Stimulated activated memory B cell treated with anti-CD40 and anti-IgM and Interleukin-4, amounts not matched to agents 10 μg/mL and 1 μg/mL and 100 μg/mL, for 72 hours (primary cell): ENCODE results near the gene MTOR.
"Not testable (repeated sequence)": the region's sequence is repeated elsewhere in the genome, so short reads cannot be mapped to it uniquely, and the experiment has no call there.

Source experiments
- ATAC-seq: fragments of 150-1000 bp; cut with Tn5 transposase; 2 replicates; pipeline ENCODE4 v1.10.0; 2021
- H3K27ac Mint-ChIP-seq: one replicate; pipeline ENCODE4 v1.8.0; 2022; ENCODE audit warnings: mild to moderate bottlenecking, mixed read lengths
- H3K27me3 Mint-ChIP-seq: one replicate; pipeline ENCODE4 v1.8.0; 2022; ENCODE audit warnings: mixed read lengths
- H3K36me3 Mint-ChIP-seq: one replicate; pipeline ENCODE4 v1.8.0; 2022; ENCODE audit warnings: mixed read lengths
- H3K4me1 Mint-ChIP-seq: one replicate; pipeline ENCODE4 v1.8.0; 2022; ENCODE audit warnings: mixed read lengths
- H3K4me3 Mint-ChIP-seq: one replicate; pipeline ENCODE4 v1.8.0; 2022; ENCODE audit warnings: mild to moderate bottlenecking, moderate library complexity, mixed read lengths
- H3K9me3 Mint-ChIP-seq: one replicate; pipeline ENCODE4 v1.8.0; 2022; ENCODE audit warnings: mixed read lengths

The MTOR gene

GRCh38 chr1:11187494-11187893, 74.9 kb downstream of the MTOR start:
- H3K9me3 Mint-ChIP-seq: no peaks in the 10 kb centered on the region
- peaks cover 29% of the 10 kb centered on the region for H3K36me3 Mint-ChIP-seq
- no peaks in the 10 kb centered on the region for H3K4me1 Mint-ChIP-seq
- H3K27ac Mint-ChIP-seq: no peak overlapping the region
- no peaks in the 10 kb centered on the region for H3K27me3 Mint-ChIP-seq
- no peak overlapping the region for H3K4me3 Mint-ChIP-seq
- no peak for ATAC-seq

DNA sequence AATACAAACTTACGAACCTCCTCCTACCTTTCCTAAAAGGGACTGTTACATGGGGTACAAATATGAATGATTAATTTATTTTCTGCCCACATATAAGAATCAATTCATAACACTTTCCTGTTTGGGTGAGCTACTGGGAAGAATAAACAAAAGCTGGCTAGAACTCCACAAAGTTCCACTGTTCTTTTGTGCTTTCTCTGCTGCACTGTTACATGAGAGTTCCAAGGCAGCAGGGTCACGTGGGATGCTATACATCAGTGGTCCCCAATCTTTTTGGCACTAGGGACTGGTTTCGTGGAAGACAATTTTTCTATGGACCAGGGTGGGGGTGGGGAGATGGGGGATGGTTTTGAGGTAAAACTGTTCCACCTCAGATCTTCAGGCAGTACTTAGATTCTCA, 75.4 kb downstream of the MTOR start:
- Mint-ChIP-seq H3K9me3 (no peaks in the 10 kb centered on the region), H3K36me3 (peaks cover 24% of the 10 kb centered on the region), H3K4me1 (no peaks in the 10 kb centered on the region), H3K27ac (no peak overlapping the region), H3K4me3 (no peak overlapping the region), H3K27me3 (no peaks in the 10 kb centered on the region)
- ATAC-seq: no peak

DNA sequence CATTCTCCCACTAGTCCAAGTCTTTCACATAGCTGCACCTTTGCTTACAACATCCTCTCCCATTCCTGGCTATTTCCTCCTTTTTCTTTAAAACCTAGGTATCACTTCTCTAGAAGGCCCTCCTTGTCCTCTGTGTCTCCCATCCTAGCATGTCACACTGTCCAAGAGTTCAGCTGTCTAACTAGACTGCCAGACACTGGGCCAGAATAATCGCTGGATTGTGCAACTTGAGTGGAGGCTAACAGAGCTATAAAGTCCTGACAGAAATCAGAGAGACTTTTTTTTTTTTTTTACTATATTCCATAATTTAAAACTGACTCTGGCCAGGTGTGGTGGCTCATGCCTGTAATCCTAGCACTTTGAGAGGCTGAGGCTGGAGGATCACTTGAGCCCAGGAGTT, 77.4 kb downstream of the MTOR start:
- Mint-ChIP-seq H3K27me3 (no peaks in the 10 kb centered on the region), H3K4me3 (no peak overlapping the region), H3K36me3 (peaks cover 21% of the 10 kb centered on the region), H3K9me3 (no peaks in the 10 kb centered on the region), H3K27ac (no peak overlapping the region), H3K4me1 (no peaks in the 10 kb centered on the region)
- no peak for ATAC-seq

DNA sequence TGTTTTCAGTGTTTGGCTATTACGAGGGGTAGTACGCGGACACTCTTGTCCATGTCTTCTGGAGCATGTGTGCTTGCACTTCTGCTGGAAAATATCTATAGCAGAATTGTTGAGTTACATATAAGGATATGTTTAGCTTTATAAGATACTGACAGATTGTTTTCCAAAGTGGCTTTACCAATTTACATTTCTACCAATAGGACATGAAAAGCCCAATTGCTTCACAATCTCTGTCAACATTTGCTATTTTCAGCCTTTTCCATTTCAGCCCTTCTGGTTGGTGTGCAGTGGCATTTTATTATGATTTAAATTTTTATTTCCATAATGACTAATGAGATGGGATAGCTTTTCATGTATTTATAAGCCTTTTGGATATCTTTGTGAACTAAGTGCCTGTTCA, 79.5 kb downstream of the MTOR start:
- no peak overlapping the region for H3K4me3 Mint-ChIP-seq
- ATAC-seq: no peak
- no peak overlapping the region for H3K27ac Mint-ChIP-seq
- no peaks in the 10 kb centered on the region for H3K27me3 Mint-ChIP-seq
- no peaks in the 10 kb centered on the region for H3K9me3 Mint-ChIP-seq
- peaks cover 34% of the 10 kb centered on the region for H3K36me3 Mint-ChIP-seq
- H3K4me1 Mint-ChIP-seq: no peaks in the 10 kb centered on the region

DNA sequence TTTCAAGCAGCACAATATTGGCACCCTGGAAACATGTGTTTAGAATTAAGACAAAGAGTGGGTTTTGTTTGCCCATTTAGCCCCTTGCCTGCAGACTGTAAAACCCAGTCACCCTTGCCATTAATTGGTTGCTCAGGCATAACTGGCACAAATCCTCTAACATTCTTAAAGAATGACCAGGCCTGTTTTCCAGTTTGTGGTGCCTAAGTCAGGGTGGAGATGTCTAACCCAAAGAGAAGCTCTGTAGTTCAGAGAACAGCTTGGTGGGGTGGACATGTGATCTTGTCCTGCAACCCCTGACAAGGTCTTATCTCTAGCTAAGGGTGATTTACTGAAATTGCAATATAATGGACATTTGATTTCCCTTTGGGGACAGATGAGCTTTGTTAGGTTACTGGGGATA, 82.0 kb downstream of the MTOR start:
- no peaks in the 10 kb centered on the region for H3K27me3 Mint-ChIP-seq
- no peaks in the 10 kb centered on the region for H3K4me1 Mint-ChIP-seq
- H3K9me3 Mint-ChIP-seq: no peaks in the 10 kb centered on the region
- no peak overlapping the region for H3K4me3 Mint-ChIP-seq
- peaks cover 50% of the 10 kb centered on the region for H3K36me3 Mint-ChIP-seq
- H3K27ac Mint-ChIP-seq: no peak overlapping the region
- ATAC-seq: no peak

GRCh38 chr1:11179749-11180148, 82.6 kb downstream of the MTOR start:
- not testable (repeated sequence) for H3K4me1 Mint-ChIP-seq

GRCh38 chr1:11179125-11179524, 83.2 kb downstream of the MTOR start:
- ATAC-seq: no peak
- no peaks in the 10 kb centered on the region for H3K4me1 Mint-ChIP-seq
- H3K9me3 Mint-ChIP-seq: no peaks in the 10 kb centered on the region
- no peaks in the 10 kb centered on the region for H3K27me3 Mint-ChIP-seq
- H3K27ac Mint-ChIP-seq: no peak overlapping the region
- H3K36me3 Mint-ChIP-seq: peaks cover 46% of the 10 kb centered on the region
- no peak overlapping the region for H3K4me3 Mint-ChIP-seq

More at GRCh38 chr1:11179749-11180148, 82.6 kb downstream of the MTOR start:
- not testable (repeated sequence) for H3K27me3 Mint-ChIP-seq, H3K9me3 Mint-ChIP-seq, ATAC-seq, H3K4me3 Mint-ChIP-seq, H3K27ac Mint-ChIP-seq
- H3K36me3 Mint-ChIP-seq: peaks cover 45% of the 10 kb centered on the region

- H3K4me1 Mint-ChIP-seq: no peaks in the 10 kb centered on the region
- H3K27ac Mint-ChIP-seq: no peak overlapping the region
- ATAC-seq: no peak
- no peaks in the 10 kb centered on the region for H3K27me3 Mint-ChIP-seq
- H3K9me3 Mint-ChIP-seq: no peaks in the 10 kb centered on the region
- no peak overlapping the region for H3K4me3 Mint-ChIP-seq
- H3K36me3 Mint-ChIP-seq: peaks cover 52% of the 10 kb centered on the region
These were observed 84.0 kb downstream of the MTOR start for GRCh38 chr1:11178021-11179015.

- H3K4me1 Mint-ChIP-seq: no peaks in the 10 kb centered on the region
- H3K9me3 Mint-ChIP-seq: no peaks in the 10 kb centered on the region
- peaks cover 58% of the 10 kb centered on the region for H3K36me3 Mint-ChIP-seq
- no peak for ATAC-seq
- no peak overlapping the region for H3K27ac Mint-ChIP-seq
- H3K27me3 Mint-ChIP-seq: no peaks in the 10 kb centered on the region
- no peak overlapping the region for H3K4me3 Mint-ChIP-seq
These were observed 86.2 kb downstream of the MTOR start for GRCh38 chr1:11176081-11176706.

GRCh38 chr1:11175461-11175860, 86.9 kb downstream of the MTOR start:
- no peak overlapping the region for H3K27ac Mint-ChIP-seq
- peaks cover 54% of the 10 kb centered on the region for H3K36me3 Mint-ChIP-seq
- H3K4me3 Mint-ChIP-seq: no peak overlapping the region
- H3K9me3 Mint-ChIP-seq: no peaks in the 10 kb centered on the region
- no peak for ATAC-seq
- H3K27me3 Mint-ChIP-seq: no peaks in the 10 kb centered on the region
- no peaks in the 10 kb centered on the region for H3K4me1 Mint-ChIP-seq

- no peak overlapping the region for H3K4me3 Mint-ChIP-seq
- peaks cover 45% of the 10 kb centered on the region for H3K36me3 Mint-ChIP-seq
- ATAC-seq: no peak
- no peaks in the 10 kb centered on the region for H3K27me3 Mint-ChIP-seq
- H3K27ac Mint-ChIP-seq: no peak overlapping the region
- H3K4me1 Mint-ChIP-seq: no peaks in the 10 kb centered on the region
- H3K9me3 Mint-ChIP-seq: no peaks in the 10 kb centered on the region
These were observed 87.9 kb downstream of the MTOR start for GRCh38 chr1:11174261-11174942.

- no peak for ATAC-seq
- Mint-ChIP-seq H3K9me3 (no peaks in the 10 kb centered on the region), H3K27ac (no peak overlapping the region), H3K4me1 (no peaks in the 10 kb centered on the region), H3K36me3 (peaks cover 51% of the 10 kb centered on the region), H3K4me3 (no peak overlapping the region), H3K27me3 (no peaks in the 10 kb centered on the region)
These were observed 92.2 kb downstream of the MTOR start for GRCh38 chr1:11170102-11170501.

- Mint-ChIP-seq H3K4me1 (no peaks in the 10 kb centered on the region), H3K27ac (no peak overlapping the region), H3K4me3 (no peak overlapping the region), H3K9me3 (no peaks in the 10 kb centered on the region), H3K27me3 (no peaks in the 10 kb centered on the region), H3K36me3 (peaks cover 57% of the 10 kb centered on the region)
- ATAC-seq: no peak
These were observed 93.1 kb downstream of the MTOR start for GRCh38 chr1:11169202-11169601.

- Mint-ChIP-seq H3K9me3 (no peaks in the 10 kb centered on the region), H3K4me1 (no peaks in the 10 kb centered on the region), H3K36me3 (peaks cover 58% of the 10 kb centered on the region), H3K27me3 (no peaks in the 10 kb centered on the region), H3K27ac (no peak overlapping the region), H3K4me3 (no peak overlapping the region)
- no peak for ATAC-seq
These were observed 93.6 kb downstream of the MTOR start for GRCh38 chr1:11168731-11169130.

DNA sequence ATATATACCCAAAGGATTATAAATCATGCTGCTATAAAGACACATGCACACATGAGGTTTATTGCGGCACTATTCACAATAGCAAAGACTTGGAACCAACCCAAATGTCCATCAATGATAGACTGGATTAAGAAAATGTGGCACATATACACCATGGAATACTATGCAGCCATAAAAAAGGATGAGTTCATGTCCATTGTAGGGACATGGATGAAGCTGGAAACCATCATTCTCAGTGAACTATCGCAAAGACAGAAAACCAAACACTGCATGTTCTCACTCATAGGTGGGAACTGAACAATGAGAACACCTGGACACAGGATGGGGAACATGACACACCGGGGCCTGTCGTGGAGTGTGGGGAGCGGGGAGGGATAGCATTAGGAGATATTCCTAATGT, 95.6 kb downstream of the MTOR start:
- H3K9me3 Mint-ChIP-seq, H3K27ac Mint-ChIP-seq, H3K4me1 Mint-ChIP-seq, ATAC-seq, H3K4me3 Mint-ChIP-seq, H3K27me3 Mint-ChIP-seq: not testable (repeated sequence)
- H3K36me3 Mint-ChIP-seq: peaks cover 67% of the 10 kb centered on the region
